GM18511 (cell line): Measurements from ENCODE around the gene NETO2.
"Not testable (repeated sequence)": the region's sequence is repeated elsewhere in the genome, so short reads cannot be mapped to it uniquely, and the experiment has no call there.

Experiments used
- ATAC-seq: cut with Tn5 transposase; IDR thresholded peaks from one replicate; pipeline ENCODE4 v1.9.1; 2021; ENCODE audit warnings: mild to moderate bottlenecking, moderate library complexity; ENCODE audit not compliant: unreplicated experiment

Gene NETO2

GRCh38 chr16:47067203-47067602 is 76.5 kb downstream of the NETO2 start:
- ATAC-seq, result no peak

- no peak for ATAC-seq
Observed at GRCh38 chr16:47065766-47066688, 77.7 kb downstream of the NETO2 start.

GRCh38 chr16:47064775-47065174 is 79.0 kb downstream of the NETO2 start:
- no peak for ATAC-seq

GRCh38 chr16:47063011-47063724 is 80.6 kb downstream of the NETO2 start:
- no peak for ATAC-seq

- no peak for ATAC-seq
Observed at GRCh38 chr16:47061204-47061603, 82.5 kb downstream of the NETO2 start.

- no peak for ATAC-seq
Observed at GRCh38 chr16:47060596-47060995, 83.1 kb downstream of the NETO2 start.

GRCh38 chr16:47059991-47060390 is 83.8 kb downstream of the NETO2 start:
- no peak for ATAC-seq

GRCh38 chr16:47059130-47059529 is 84.6 kb downstream of the NETO2 start:
- not testable (repeated sequence) for ATAC-seq

GRCh38 chr16:47058295-47059086 is 85.3 kb downstream of the NETO2 start:
- ATAC-seq, result no peak

GRCh38 chr16:47057630-47057993 is 86.1 kb downstream of the NETO2 start:
- no peak for ATAC-seq

- ATAC-seq, result no peak
Observed at GRCh38 chr16:47056688-47057629, 86.8 kb downstream of the NETO2 start.

- ATAC-seq, result not testable (repeated sequence)
Observed at GRCh38 chr16:47056061-47056460, 87.7 kb downstream of the NETO2 start.

GRCh38 chr16:47055136-47055885 is 88.4 kb downstream of the NETO2 start:
- ATAC-seq, result no peak

- ATAC-seq, result no peak
Observed at GRCh38 chr16:47054306-47054705, 89.4 kb downstream of the NETO2 start.

- no peak for ATAC-seq
Observed at GRCh38 chr16:47053895-47054294, 89.8 kb downstream of the NETO2 start.

- no peak for ATAC-seq
Observed at GRCh38 chr16:47052666-47053640, 90.8 kb downstream of the NETO2 start.

- ATAC-seq, result no peak
Observed at GRCh38 chr16:47051031-47051430, 92.7 kb downstream of the NETO2 start.

GRCh38 chr16:47049901-47050583 is 93.7 kb downstream of the NETO2 start:
- no peak for ATAC-seq
